Liver (tissue), 3 donors: Measurements from ENCODE around the gene PROX1.

Experiments used
- EGR1 ChIP-seq, 2 donors: IDR thresholded peaks; 2 replicates each; pipeline ENCODE4 v1.6.1; 2016 to 2018; ENCODE audit warnings: antibody characterized with exemption in 2 of 2, low read depth in 2 of 2
- FOXA1 ChIP-seq: IDR thresholded peaks from 2 replicates; pipeline ENCODE4 v1.6.1; 2016; ENCODE audit warnings: antibody characterized with exemption
- GABPA ChIP-seq, 2 donors: IDR thresholded peaks in 1 of 2; conservative IDR thresholded peaks in 1 of 2; 2 replicates each; pipeline ENCODE4 v1.6.1; 2016; ENCODE audit warnings: antibody characterized with exemption in 2 of 2, mild to moderate bottlenecking in 1 of 2, moderate library complexity in 1 of 2
- HNF4A ChIP-seq, 2 donors: conservative IDR thresholded peaks; 2 replicates each; pipeline ENCODE4 v1.6.1; 2016; ENCODE audit warnings: antibody characterized with exemption in 2 of 2, mild to moderate bottlenecking in 2 of 2
- JUND ChIP-seq, 2 donors: IDR thresholded peaks; 2 replicates each; pipeline ENCODE4 v1.6.1; 2016; ENCODE audit warnings: antibody characterized with exemption in 2 of 2
- RAD21 ChIP-seq, 2 donors: IDR thresholded peaks; 2 replicates each; pipeline ENCODE4 v1.6.1; 2016; ENCODE audit warnings: antibody characterized with exemption in 2 of 2, mild to moderate bottlenecking in 2 of 2
- SP1 ChIP-seq: IDR thresholded peaks from 2 replicates; pipeline ENCODE4 v1.6.1; 2018; ENCODE audit warnings: antibody characterized with exemption, mild to moderate bottlenecking
- TAF1 ChIP-seq: conservative IDR thresholded peaks from 2 replicates; pipeline ENCODE4 v1.6.1; 2016; ENCODE audit warnings: antibody characterized with exemption, mild to moderate bottlenecking
- YY1 ChIP-seq: IDR thresholded peaks from 2 replicates; pipeline ENCODE4 v1.6.1; 2016; ENCODE audit warnings: antibody characterized with exemption, mild to moderate bottlenecking
- TF ChIP-seq, protein P1 (sequence below): fragments of 150-350 bp; IDR thresholded peaks from 2 replicates; pipeline ENCODE4 v1.5.1; 2017; ENCODE audit warnings: improper control_type of control experiment, low read depth, low read length; ENCODE audit not compliant: missing input control
- TF ChIP-seq, protein P2 (sequence below): IDR thresholded peaks from 2 replicates; pipeline ENCODE4 v1.6.1; 2016; ENCODE audit warnings: antibody characterized with exemption
- TF ChIP-seq, protein P3 (sequence below): IDR thresholded peaks from 2 replicates; pipeline ENCODE4 v1.6.1; 2016; ENCODE audit warnings: antibody characterized with exemption, mild to moderate bottlenecking
- TF ChIP-seq, protein P4 (sequence below): IDR thresholded peaks from 2 replicates; pipeline ENCODE4 v1.6.1; 2016; ENCODE audit warnings: antibody characterized with exemption
- TF ChIP-seq, protein P5 (sequence below): IDR thresholded peaks from 2 replicates; pipeline ENCODE4 v1.6.1; 2016; ENCODE audit warnings: antibody characterized with exemption
- donor health status: healthy.
- donor health status: healthy.

DNA sequence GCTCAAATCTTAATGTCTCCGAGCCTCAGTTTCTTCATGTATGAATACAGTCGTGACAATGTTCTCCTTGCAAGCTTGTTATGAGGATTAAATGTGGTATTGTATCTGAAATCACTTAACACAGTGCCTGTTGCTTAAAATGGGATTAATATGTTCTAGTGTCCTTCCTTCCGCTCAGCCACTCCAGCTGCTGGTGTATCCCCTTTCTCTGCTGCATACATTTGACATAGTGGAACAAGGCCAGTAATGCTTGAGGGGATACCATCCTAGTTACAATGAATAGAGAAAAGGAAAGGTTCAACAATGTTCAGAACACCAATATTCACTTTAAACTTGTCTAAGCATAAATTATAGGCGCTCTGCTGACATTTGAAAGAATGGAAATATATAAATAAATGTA, 64.0 kb downstream of the PROX1 start:
- TF ChIP-seq, protein P1, sequence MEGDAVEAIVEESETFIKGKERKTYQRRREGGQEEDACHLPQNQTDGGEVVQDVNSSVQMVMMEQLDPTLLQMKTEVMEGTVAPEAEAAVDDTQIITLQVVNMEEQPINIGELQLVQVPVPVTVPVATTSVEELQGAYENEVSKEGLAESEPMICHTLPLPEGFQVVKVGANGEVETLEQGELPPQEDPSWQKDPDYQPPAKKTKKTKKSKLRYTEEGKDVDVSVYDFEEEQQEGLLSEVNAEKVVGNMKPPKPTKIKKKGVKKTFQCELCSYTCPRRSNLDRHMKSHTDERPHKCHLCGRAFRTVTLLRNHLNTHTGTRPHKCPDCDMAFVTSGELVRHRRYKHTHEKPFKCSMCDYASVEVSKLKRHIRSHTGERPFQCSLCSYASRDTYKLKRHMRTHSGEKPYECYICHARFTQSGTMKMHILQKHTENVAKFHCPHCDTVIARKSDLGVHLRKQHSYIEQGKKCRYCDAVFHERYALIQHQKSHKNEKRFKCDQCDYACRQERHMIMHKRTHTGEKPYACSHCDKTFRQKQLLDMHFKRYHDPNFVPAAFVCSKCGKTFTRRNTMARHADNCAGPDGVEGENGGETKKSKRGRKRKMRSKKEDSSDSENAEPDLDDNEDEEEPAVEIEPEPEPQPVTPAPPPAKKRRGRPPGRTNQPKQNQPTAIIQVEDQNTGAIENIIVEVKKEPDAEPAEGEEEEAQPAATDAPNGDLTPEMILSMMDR, result no peak
- TF ChIP-seq, protein P2, sequence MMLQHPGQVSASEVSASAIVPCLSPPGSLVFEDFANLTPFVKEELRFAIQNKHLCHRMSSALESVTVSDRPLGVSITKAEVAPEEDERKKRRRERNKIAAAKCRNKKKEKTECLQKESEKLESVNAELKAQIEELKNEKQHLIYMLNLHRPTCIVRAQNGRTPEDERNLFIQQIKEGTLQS, result no peak
- no peak for TF ChIP-seq EGR1 (IDR thresholded peaks at IDR 0.05; ENCODE audit: low read depth in 2 of 2)
- TF ChIP-seq, protein P3, sequence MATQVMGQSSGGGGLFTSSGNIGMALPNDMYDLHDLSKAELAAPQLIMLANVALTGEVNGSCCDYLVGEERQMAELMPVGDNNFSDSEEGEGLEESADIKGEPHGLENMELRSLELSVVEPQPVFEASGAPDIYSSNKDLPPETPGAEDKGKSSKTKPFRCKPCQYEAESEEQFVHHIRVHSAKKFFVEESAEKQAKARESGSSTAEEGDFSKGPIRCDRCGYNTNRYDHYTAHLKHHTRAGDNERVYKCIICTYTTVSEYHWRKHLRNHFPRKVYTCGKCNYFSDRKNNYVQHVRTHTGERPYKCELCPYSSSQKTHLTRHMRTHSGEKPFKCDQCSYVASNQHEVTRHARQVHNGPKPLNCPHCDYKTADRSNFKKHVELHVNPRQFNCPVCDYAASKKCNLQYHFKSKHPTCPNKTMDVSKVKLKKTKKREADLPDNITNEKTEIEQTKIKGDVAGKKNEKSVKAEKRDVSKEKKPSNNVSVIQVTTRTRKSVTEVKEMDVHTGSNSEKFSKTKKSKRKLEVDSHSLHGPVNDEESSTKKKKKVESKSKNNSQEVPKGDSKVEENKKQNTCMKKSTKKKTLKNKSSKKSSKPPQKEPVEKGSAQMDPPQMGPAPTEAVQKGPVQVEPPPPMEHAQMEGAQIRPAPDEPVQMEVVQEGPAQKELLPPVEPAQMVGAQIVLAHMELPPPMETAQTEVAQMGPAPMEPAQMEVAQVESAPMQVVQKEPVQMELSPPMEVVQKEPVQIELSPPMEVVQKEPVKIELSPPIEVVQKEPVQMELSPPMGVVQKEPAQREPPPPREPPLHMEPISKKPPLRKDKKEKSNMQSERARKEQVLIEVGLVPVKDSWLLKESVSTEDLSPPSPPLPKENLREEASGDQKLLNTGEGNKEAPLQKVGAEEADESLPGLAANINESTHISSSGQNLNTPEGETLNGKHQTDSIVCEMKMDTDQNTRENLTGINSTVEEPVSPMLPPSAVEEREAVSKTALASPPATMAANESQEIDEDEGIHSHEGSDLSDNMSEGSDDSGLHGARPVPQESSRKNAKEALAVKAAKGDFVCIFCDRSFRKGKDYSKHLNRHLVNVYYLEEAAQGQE, result no peak
- TF ChIP-seq TAF1, result no peak
- TF ChIP-seq SP1, result no peak
- no peak for TF ChIP-seq RAD21 (IDR thresholded peaks at IDR 0.05)
- no peak for TF ChIP-seq JUND (IDR thresholded peaks at IDR 0.05)
- TF ChIP-seq HNF4A (conservative IDR thresholded peaks at IDR 0.05), result no peak
- no peak for TF ChIP-seq GABPA (IDR thresholded peaks at IDR 0.05 in 1 of 2, conservative IDR thresholded peaks at IDR 0.05 in 1 of 2)
- no peak for TF ChIP-seq YY1
- TF ChIP-seq, protein P4, sequence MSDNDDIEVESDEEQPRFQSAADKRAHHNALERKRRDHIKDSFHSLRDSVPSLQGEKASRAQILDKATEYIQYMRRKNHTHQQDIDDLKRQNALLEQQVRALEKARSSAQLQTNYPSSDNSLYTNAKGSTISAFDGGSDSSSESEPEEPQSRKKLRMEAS, result no peak
- no peak for TF ChIP-seq FOXA1
- TF ChIP-seq, protein P5, sequence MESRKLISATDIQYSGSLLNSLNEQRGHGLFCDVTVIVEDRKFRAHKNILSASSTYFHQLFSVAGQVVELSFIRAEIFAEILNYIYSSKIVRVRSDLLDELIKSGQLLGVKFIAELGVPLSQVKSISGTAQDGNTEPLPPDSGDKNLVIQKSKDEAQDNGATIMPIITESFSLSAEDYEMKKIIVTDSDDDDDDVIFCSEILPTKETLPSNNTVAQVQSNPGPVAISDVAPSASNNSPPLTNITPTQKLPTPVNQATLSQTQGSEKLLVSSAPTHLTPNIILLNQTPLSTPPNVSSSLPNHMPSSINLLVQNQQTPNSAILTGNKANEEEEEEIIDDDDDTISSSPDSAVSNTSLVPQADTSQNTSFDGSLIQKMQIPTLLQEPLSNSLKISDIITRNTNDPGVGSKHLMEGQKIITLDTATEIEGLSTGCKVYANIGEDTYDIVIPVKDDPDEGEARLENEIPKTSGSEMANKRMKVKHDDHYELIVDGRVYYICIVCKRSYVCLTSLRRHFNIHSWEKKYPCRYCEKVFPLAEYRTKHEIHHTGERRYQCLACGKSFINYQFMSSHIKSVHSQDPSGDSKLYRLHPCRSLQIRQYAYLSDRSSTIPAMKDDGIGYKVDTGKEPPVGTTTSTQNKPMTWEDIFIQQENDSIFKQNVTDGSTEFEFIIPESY, result no peak
